NCI-H345 treated with DMSO at 0.1 percent for 48 hours (cell line): ENCODE results near the gene ZFYVE27.
"Not testable (repeated sequence)": the region's sequence is repeated elsewhere in the genome, so short reads cannot be mapped to it uniquely, and the experiment has no call there.

Experiments used
- DNase-seq: peaks from one replicate; lab custom pipeline; 2025; ENCODE audit not compliant: unreplicated experiment; lab: John Stamatoyannopoulos, UW

The ZFYVE27 gene

GRCh38 chr10:97736902-97737769 is at the start of gene ZFYVE27:
TSS of gene ZFYVE27 (plus strand) at chr10:97737128. CDS start at chr10:97738478, 1,350 bp downstream.
- DNase-seq = peak; percentile 58

GRCh38 chr10:97687785-97688781 is 48.8 kb upstream of the ZFYVE27 start:
- DNase-seq = no peak

- no peak for DNase-seq
These were observed 47.3 kb upstream of the ZFYVE27 start for GRCh38 chr10:97689559-97690020.

GRCh38 chr10:97690133-97690532 is 46.8 kb upstream of the ZFYVE27 start:
- no peak for DNase-seq

GRCh38 chr10:97698072-97698655 is 38.8 kb upstream of the ZFYVE27 start:
- DNase-seq = not testable (repeated sequence)

- peak; percentile 36 for DNase-seq
These were observed 35.4 kb upstream of the ZFYVE27 start for GRCh38 chr10:97701438-97702069.

GRCh38 chr10:97703398-97704067 is 33.4 kb upstream of the ZFYVE27 start:
- DNase-seq = no peak

- DNase-seq = no peak
These were observed 32.6 kb upstream of the ZFYVE27 start for GRCh38 chr10:97704341-97704740.

- DNase-seq = no peak
These were observed 31.8 kb upstream of the ZFYVE27 start for GRCh38 chr10:97705006-97705670.

- no peak for DNase-seq
These were observed 29.6 kb upstream of the ZFYVE27 start for GRCh38 chr10:97707134-97707861.

GRCh38 chr10:97708167-97708566 is 28.8 kb upstream of the ZFYVE27 start:
- DNase-seq = no peak

GRCh38 chr10:97708976-97709946 is 27.7 kb upstream of the ZFYVE27 start:
- peak; percentile 5 for DNase-seq

- DNase-seq = no peak
These were observed 25.0 kb upstream of the ZFYVE27 start for GRCh38 chr10:97711640-97712572.

- DNase-seq = no peak
These were observed 23.5 kb upstream of the ZFYVE27 start, which contains the start of gene MARVELD1 for GRCh38 chr10:97713339-97713825. TSS of gene MARVELD1 (plus strand) at chr10:97713730. CDS start at chr10:97713877, 147 bp downstream.

GRCh38 chr10:97713826-97714400 is 23.0 kb upstream of the ZFYVE27 start:
- peak; percentile 5 for DNase-seq
